Superior temporal gyrus (tissue), 1 donor: ENCODE results near the gene SMIM11.
"Not testable (repeated sequence)": the region's sequence is repeated elsewhere in the genome, so short reads cannot be mapped to it uniquely, and the experiment has no call there.

Experiments
- DNase-seq: peaks from one replicate; pipeline ENCODE4 v3.0.0-alpha.2; 2016; ENCODE audit errors: extremely low spot score

The SMIM11 gene

GRCh38 chr21:34374940-34375618, at the start of gene SMIM11:
Gene SMIM11, plus strand, starts transcription at chr21:34375507. Its CDS starts 3,998 bp downstream, at chr21:34379505.
- not testable (repeated sequence) for DNase-seq

GRCh38 chr21:34330055-34330454, 45.3 kb upstream of the SMIM11 start:
- DNase-seq, result no peak

- no peak for DNase-seq
These were observed 43.6 kb upstream of the SMIM11 start for GRCh38 chr21:34331726-34332125.

GRCh38 chr21:34332347-34332746, 43.0 kb upstream of the SMIM11 start:
- no peak for DNase-seq

GRCh38 chr21:34333121-34333739, 42.1 kb upstream of the SMIM11 start:
- DNase-seq, result peak; percentile 17

GRCh38 chr21:34335316-34335715, 40.0 kb upstream of the SMIM11 start:
- DNase-seq, result no peak

GRCh38 chr21:34336245-34336644, 39.1 kb upstream of the SMIM11 start:
- DNase-seq, result no peak

GRCh38 chr21:34336756-34337391, 38.4 kb upstream of the SMIM11 start:
- DNase-seq, result no peak

GRCh38 chr21:34337741-34338140, 37.6 kb upstream of the SMIM11 start:
- DNase-seq, result no peak

- no peak for DNase-seq
These were observed 37.1 kb upstream of the SMIM11 start for GRCh38 chr21:34338226-34338625.

- no peak for DNase-seq
These were observed 35.2 kb upstream of the SMIM11 start for GRCh38 chr21:34340061-34340460.

- no peak for DNase-seq
These were observed 32.8 kb upstream of the SMIM11 start for GRCh38 chr21:34342476-34342875.

GRCh38 chr21:34343347-34343746, 32.0 kb upstream of the SMIM11 start:
- DNase-seq, result no peak

- peak; percentile 63 for DNase-seq
These were observed 31.4 kb upstream of the SMIM11 start for GRCh38 chr21:34343838-34344381.

GRCh38 chr21:34344584-34344983, 30.7 kb upstream of the SMIM11 start:
- DNase-seq, result no peak

GRCh38 chr21:34345091-34345871, 30.0 kb upstream of the SMIM11 start:
- DNase-seq, result no peak

- DNase-seq, result no peak
These were observed 29.4 kb upstream of the SMIM11 start for GRCh38 chr21:34345892-34346291.

- no peak for DNase-seq
These were observed 26.3 kb upstream of the SMIM11 start for GRCh38 chr21:34348890-34349519.

- DNase-seq, result peak; percentile 86
These were observed 23.5 kb upstream of the SMIM11 start for GRCh38 chr21:34351786-34352241.

GRCh38 chr21:34352556-34352955, 22.8 kb upstream of the SMIM11 start:
- DNase-seq, result no peak

- DNase-seq, result no peak
These were observed 22.1 kb upstream of the SMIM11 start for GRCh38 chr21:34353182-34353581.
